Left ventricle myocardium inferior (tissue), 1 donor: ENCODE measurements around the gene CNTN4. TPM values are rescaled to one million over a fixed set of nuclear protein-coding genes. Genes with fewer than 3 reads are reported as not detected.
"Not testable (repeated sequence)": the region's sequence is repeated elsewhere in the genome, so short reads cannot be mapped to it uniquely, and the experiment has no call there.

Experiments
- DNase-seq: peaks from one replicate; pipeline ENCODE4 v3.0.0-alpha.2; 2020
- H3K27ac ChIP-seq: fragments of 200-600 bp; replicated peaks from 2 replicates; pipeline ENCODE4 v1.8.0; 2021
- H3K27me3 ChIP-seq: fragments of 200-600 bp; 2 replicates; pipeline ENCODE4 v1.8.0; 2021; ENCODE audit warnings: low read depth
- H3K36me3 ChIP-seq: fragments of 200-600 bp; 2 replicates; pipeline ENCODE4 v1.8.0; 2021
- H3K4me1 ChIP-seq: fragments of 200-600 bp; 2 replicates; pipeline ENCODE4 v1.8.0; 2021
- H3K4me3 ChIP-seq: fragments of 200-600 bp; 2 replicates; pipeline ENCODE4 v1.8.0; 2021; ENCODE audit warnings: mild to moderate bottlenecking, moderate library complexity
- H3K9me3 ChIP-seq: fragments of 200-600 bp; replicated peaks from 2 replicates; pipeline ENCODE4 v1.8.0; 2021
- CTCF ChIP-seq: fragments of 200-600 bp; IDR thresholded peaks from 2 replicates; pipeline ENCODE4 v1.8.0; 2021; ENCODE audit warnings: antibody characterized with exemption, mild to moderate bottlenecking, borderline replicate concordance
- intact Hi-C: fragments of 100-400 bp; cut with micrococcal nuclease; formaldehyde crosslinking; loops from one replicate; pipeline ENCODE4 v1.11.0; 2022
- total RNA-seq: library from RNA; stranded (reverse); fragmentation: NEBNext Ultra II Directional; extraction: Animal tissue kit (Norgen Biotek cat#: 25700); gene quantifications from one replicate; pipeline ENCODE4 v1.2.1, GENCODE V29; 2021
- donor health status: DM: no; HTN: yes; CAD: no; lungs with severe emphysema.

Gene CNTN4
- total RNA-seq, 1 donor from 2014 or later, result 1.2 TPM

- Histone ChIP-seq H3K4me3 (no peak overlapping the region), H3K27ac (no peak overlapping the region), H3K4me1 (no peaks in the 10 kb centered on the region), H3K9me3 (no peaks in the 10 kb centered on the region), H3K27me3 (no peaks in the 10 kb centered on the region), H3K36me3 (no peaks in the 10 kb centered on the region)
- intact Hi-C loops, result no loop called here
- DNase-seq, result no peak
- TF ChIP-seq CTCF, result no peak
Observed at GRCh38 chr3:2984831-2985220, 886.2 kb downstream of the CNTN4 start.

GRCh38 chr3:2985479-2985878, 886.8 kb downstream of the CNTN4 start:
- intact Hi-C loops, result no loop called here
- Histone ChIP-seq H3K9me3 (no peaks in the 10 kb centered on the region), H3K4me3 (no peak overlapping the region), H3K4me1 (no peaks in the 10 kb centered on the region), H3K36me3 (no peaks in the 10 kb centered on the region), H3K27me3 (no peaks in the 10 kb centered on the region), H3K27ac (no peak overlapping the region)
- TF ChIP-seq CTCF, result no peak
- DNase-seq, result no peak

- H3K27me3 ChIP-seq, result peaks cover 5% of the 10 kb centered on the region
- no peak overlapping the region for H3K27ac ChIP-seq
- TF ChIP-seq CTCF, result no peak
- no peaks in the 10 kb centered on the region for H3K9me3 ChIP-seq
- DNase-seq, result no peak
- no peak overlapping the region for H3K4me3 ChIP-seq
- no peaks in the 10 kb centered on the region for H3K36me3 ChIP-seq
- peaks cover 14% of the 10 kb centered on the region for H3K4me1 ChIP-seq
- intact Hi-C loops, result no loop called here
Observed at GRCh38 chr3:2992534-2992933, 893.9 kb downstream of the CNTN4 start.

- peaks cover 14% of the 10 kb centered on the region for H3K4me1 ChIP-seq
- DNase-seq, H3K27ac ChIP-seq, intact Hi-C loops, H3K9me3 ChIP-seq, H3K4me3 ChIP-seq, H3K36me3 ChIP-seq, H3K27me3 ChIP-seq: not testable (repeated sequence)
Observed at GRCh38 chr3:2993130-2993529, 894.5 kb downstream of the CNTN4 start.

- Histone ChIP-seq H3K4me1 (peaks cover 14% of the 10 kb centered on the region), H3K27me3 (peaks cover 5% of the 10 kb centered on the region), H3K9me3 (no peaks in the 10 kb centered on the region), H3K36me3 (no peaks in the 10 kb centered on the region), H3K27ac (no peak overlapping the region), H3K4me3 (no peak overlapping the region)
- no peak for DNase-seq
- TF ChIP-seq CTCF, result no peak
- intact Hi-C loops, result no loop called here
Observed at GRCh38 chr3:2993736-2994135, 895.1 kb downstream of the CNTN4 start.

- no peak for TF ChIP-seq CTCF
- H3K36me3 ChIP-seq, result no peaks in the 10 kb centered on the region
- DNase-seq, result no peak
- H3K9me3 ChIP-seq, result peaks cover 4% of the 10 kb centered on the region
- no peak overlapping the region for H3K4me3 ChIP-seq
- H3K27me3 ChIP-seq, result peaks cover 13% of the 10 kb centered on the region
- intact Hi-C loops, result no loop called here
- H3K4me1 ChIP-seq, result peaks cover 14% of the 10 kb centered on the region
- H3K27ac ChIP-seq, result no peak overlapping the region
Observed at GRCh38 chr3:2995195-2995594, 896.5 kb downstream of the CNTN4 start.
